Vagina (tissue), 2 donors: Measurements from ENCODE around the gene CLEC2B.

Experiments
- POLR2AphosphoS5 ChIP-seq, 2 donors: sonication (generic); formaldehyde crosslinking; IDR thresholded peaks; one replicate each; pipeline ENCODE4 v1.9.0; 2017; ENCODE audit warnings: antibody characterized with exemption in 2 of 2, mild to moderate bottlenecking in 2 of 2, low read depth in 1 of 2; ENCODE audit not compliant: insufficient read depth in 1 of 2
- TF ChIP-seq, protein P1 (sequence below), 3 experiments: fragments of 450-650 bp in 2 of 3; fragments of 200-600 bp in 1 of 3; sonication (generic) in 1 of 3; IDR thresholded peaks; one replicate each; pipeline ENCODE4 v1.5.1; 2017 to 2019; ENCODE audit warnings: antibody characterized with exemption in 3 of 3, mild to moderate bottlenecking in 2 of 3, moderate library complexity in 2 of 3

GRCh38 chr12:9864913-9865675 is 4.1 kb downstream of the CLEC2B start:
- TF ChIP-seq POLR2AphosphoS5 (IDR thresholded peaks at IDR 0.05; ENCODE audit: insufficient read depth in 1 of 2, low read depth in 1 of 2) = no peak
- TF ChIP-seq, protein P1, sequence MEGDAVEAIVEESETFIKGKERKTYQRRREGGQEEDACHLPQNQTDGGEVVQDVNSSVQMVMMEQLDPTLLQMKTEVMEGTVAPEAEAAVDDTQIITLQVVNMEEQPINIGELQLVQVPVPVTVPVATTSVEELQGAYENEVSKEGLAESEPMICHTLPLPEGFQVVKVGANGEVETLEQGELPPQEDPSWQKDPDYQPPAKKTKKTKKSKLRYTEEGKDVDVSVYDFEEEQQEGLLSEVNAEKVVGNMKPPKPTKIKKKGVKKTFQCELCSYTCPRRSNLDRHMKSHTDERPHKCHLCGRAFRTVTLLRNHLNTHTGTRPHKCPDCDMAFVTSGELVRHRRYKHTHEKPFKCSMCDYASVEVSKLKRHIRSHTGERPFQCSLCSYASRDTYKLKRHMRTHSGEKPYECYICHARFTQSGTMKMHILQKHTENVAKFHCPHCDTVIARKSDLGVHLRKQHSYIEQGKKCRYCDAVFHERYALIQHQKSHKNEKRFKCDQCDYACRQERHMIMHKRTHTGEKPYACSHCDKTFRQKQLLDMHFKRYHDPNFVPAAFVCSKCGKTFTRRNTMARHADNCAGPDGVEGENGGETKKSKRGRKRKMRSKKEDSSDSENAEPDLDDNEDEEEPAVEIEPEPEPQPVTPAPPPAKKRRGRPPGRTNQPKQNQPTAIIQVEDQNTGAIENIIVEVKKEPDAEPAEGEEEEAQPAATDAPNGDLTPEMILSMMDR (IDR thresholded peaks at IDR 0.05) = no peak
